B cell (primary cell): ENCODE data around the gene IL23A. TPM values are rescaled to one million over a fixed set of nuclear protein-coding genes. Genes with fewer than 3 reads are reported as not detected.

ENCODE experiments used
- ATAC-seq: fragments of 200-7000 bp; cut with Tn5 transposase; one replicate; pipeline ENCODE4 v1.10.0; 2021; ENCODE audit warnings: low read depth, mild to moderate bottlenecking, moderate number of reproducible peaks, moderate library complexity
- CTCF ChIA-PET: fragments of 350-600 bp; sonication (Branson Sonifier 250); formaldehyde crosslinking; loops from one replicate; lab custom pipeline; 2021; ENCODE audit warnings: antibody characterized with exemption, inconsistent platforms; lab: Charles Lee
- POLR2A ChIA-PET: fragments of 350-600 bp; sonication (Branson Sonifier 250); formaldehyde crosslinking; loops from one replicate; lab custom pipeline; 2021; ENCODE audit warnings: antibody characterized with exemption; lab: Charles Lee
- DNase-seq: peaks from one replicate; pipeline ENCODE4 v3.0.0; 2013
- H2AFZ ChIP-seq: 2 replicates; pipeline ENCODE4 v1.6.1; 2012; ENCODE audit warnings: mild to moderate bottlenecking, low read depth, low read length; ENCODE audit not compliant: insufficient read depth, poor library complexity, severe bottlenecking
- H3K27ac ChIP-seq, 2 donors: 1 replicate in 1 of 2; 2 replicates in 1 of 2; pipeline ENCODE4 v1.5.1; 2012 to 2013; ENCODE audit warnings: low read length in 2 of 2, mild to moderate bottlenecking in 2 of 2, moderate library complexity in 1 of 2
- H3K27me3 ChIP-seq, 4 experiments: fragments of 200-600 bp in 1 of 4; sonication (generic) in 1 of 4; replicated peaks in 1 of 4; 1 replicate in 2 of 4; 2 replicates in 2 of 4; pipeline versions ENCODE4 v1.6.1 to v1.7.0; 2013 to 2016; ENCODE audit warnings: low read length in 3 of 4, mild to moderate bottlenecking in 2 of 4, mixed read lengths in 1 of 4, moderate library complexity in 1 of 4; ENCODE audit not compliant: insufficient read depth in 4 of 4, control insufficient read depth in 3 of 4; ENCODE audit errors: control extremely low read depth in 1 of 4
- H3K36me3 ChIP-seq, 2 experiments: replicated peaks in 1 of 2; 1 replicate in 1 of 2; 2 replicates in 1 of 2; pipeline versions ENCODE4 v1.6.1 to v1.7.1; 2013; ENCODE audit warnings: low read length in 1 of 2; ENCODE audit not compliant: insufficient read depth in 2 of 2, control insufficient read depth in 1 of 2; ENCODE audit errors: control extremely low read depth in 1 of 2, extremely low read depth in 1 of 2
- H3K4me1 ChIP-seq, 2 donors: fragments of 200-600 bp in 1 of 2; sonication (generic) in 1 of 2; 1 replicate in 1 of 2; 2 replicates in 1 of 2; pipeline versions ENCODE4 v1.5.1 to v1.6.1; 2013 to 2017; ENCODE audit warnings: low read length in 2 of 2; ENCODE audit not compliant: control insufficient read depth in 2 of 2, insufficient read depth in 2 of 2
- H3K4me2 ChIP-seq: replicated peaks from 2 replicates; pipeline ENCODE3; 2012; ENCODE audit warnings: mild to moderate bottlenecking, low read depth, low read length; ENCODE audit not compliant: poor library complexity, severe bottlenecking
- H3K4me3 ChIP-seq, 5 experiments: fragments of 200-600 bp in 1 of 5; sonication (generic) in 1 of 5; 1 replicate in 3 of 5; 2 replicates in 2 of 5; pipeline versions ENCODE4 v1.5.1 to v1.7.0; 2011 to 2016; ENCODE audit warnings: low read length in 4 of 5, mild to moderate bottlenecking in 4 of 5, low read depth in 2 of 5, control low read depth in 1 of 5, moderate library complexity in 1 of 5; ENCODE audit not compliant: insufficient read depth in 1 of 5; ENCODE audit errors: control extremely low read depth in 1 of 5, extremely low read depth in 1 of 5
- H3K79me2 ChIP-seq: fragments of 200-600 bp; sonication (generic); one replicate; pipeline ENCODE4 v1.6.0; 2016; ENCODE audit warnings: low read length; ENCODE audit not compliant: control insufficient read depth, insufficient read depth
- H3K9ac ChIP-seq: fragments of 200-600 bp; sonication (generic); 2 replicates; pipeline ENCODE4 v1.6.1; 2017; ENCODE audit warnings: mild to moderate bottlenecking, low read length, moderate library complexity
- H3K9me3 ChIP-seq, 3 donors: one replicate each; pipeline versions ENCODE4 v1.6.1 to v1.7.1; 2013; ENCODE audit warnings: low read length in 2 of 3; ENCODE audit not compliant: control insufficient read depth in 2 of 3, insufficient read depth in 1 of 3; ENCODE audit errors: control extremely low read depth in 1 of 3
- H4K20me1 ChIP-seq: 2 replicates; pipeline ENCODE4 v1.6.0; 2012; ENCODE audit warnings: mild to moderate bottlenecking, low read length; ENCODE audit not compliant: insufficient read depth, control insufficient read depth, poor library complexity, severe bottlenecking
- H3K27ac Mint-ChIP-seq: one replicate; pipeline ENCODE4 v1.8.0; 2021; ENCODE audit warnings: mixed read lengths
- H3K27me3 Mint-ChIP-seq: one replicate; pipeline ENCODE4 v1.8.0; 2021; ENCODE audit warnings: mixed read lengths
- H3K4me1 Mint-ChIP-seq: one replicate; pipeline ENCODE4 v1.8.0; 2021; ENCODE audit warnings: mixed read lengths
- H3K4me3 Mint-ChIP-seq: one replicate; pipeline ENCODE4 v1.8.0; 2021; ENCODE audit warnings: mixed read lengths
- H3K9me3 Mint-ChIP-seq: one replicate; pipeline ENCODE4 v1.8.0; 2022; ENCODE audit warnings: mixed read lengths; ENCODE audit not compliant: insufficient read depth
- CTCF ChIP-seq: fragments of 200-600 bp; IDR thresholded peaks from one replicate; pipeline ENCODE4 v1.8.0; 2022; ENCODE audit warnings: antibody characterized with exemption, mild to moderate bottlenecking
- EZH2 ChIP-seq: IDR thresholded peaks from 2 replicates; pipeline ENCODE4 v1.6.1; 2012; ENCODE audit warnings: borderline replicate concordance, low read depth, mild to moderate bottlenecking, moderate library complexity, low read length; ENCODE audit not compliant: insufficient read depth, poor library complexity, severe bottlenecking
- WGBS: methylation state at CpG from one replicate; pipeline ENCODE4 v1.1.5; 2013; ENCODE audit warnings: missing lambda C conversion rate; ENCODE audit not compliant: insufficient coverage; 5-methylcytosine and 5-hydroxymethylcytosine counted together
- intact Hi-C: fragments of 100-400 bp; cut with micrococcal nuclease; formaldehyde crosslinking; loops from one replicate; pipeline ENCODE4 v1.10.0; 2022
- polyA plus RNA-seq: library from polyadenylated mRNA; depleted of rRNA; stranded (reverse); fragments of >200 nt; gene quantifications from 2 replicates; pipeline ENCODE4 v1.2.3, GENCODE V29; 2012
- total RNA-seq, 2 donors: library from RNA; stranded (reverse); fragments of 120-200 nt in 1 of 2; gene quantifications; 1 replicate in 1 of 2; 2 replicates in 1 of 2; pipeline versions ENCODE4 v1.2.3 to v1.2.4, GENCODE V29; 2013 to 2022

Gene IL23A
- total and polyA plus RNA-seq, 2 donors (not counting 1 experiment from before 2014, with no cell fraction given), result 20.5 to 32.6 TPM

GRCh38 chr12:56317675-56318074, 21.0 kb upstream of the IL23A start:
- Mint-ChIP-seq H3K4me1 (peaks cover 10% of the 10 kb centered on the region), H3K27ac (no peak overlapping the region), H3K4me3 (no peak overlapping the region), H3K27me3 (no peaks in the 10 kb centered on the region), H3K9me3 (no peaks in the 10 kb centered on the region)
- ChIA-PET CTCF (interaction anchor here (1.6 to 3.1 kb wide), 3 partner anchors 19 to 147 kb away, joined by 4 to 27 read pairs (median 6); partner anchors contain the start of genes IL23A and PAN2), POLR2A (no interaction called here)
- Histone ChIP-seq H3K27me3 (no peaks in the 10 kb centered on the region), H3K4me2 (no peak overlapping the region), H3K36me3 (peaks cover 6 to 23% of the 10 kb centered on the region in 2 experiments), H3K27ac (no peak overlapping the region), H4K20me1 (no peaks in the 10 kb centered on the region), H3K9me3 (no peaks in the 10 kb centered on the region), H3K4me3 (no peak overlapping the region), H3K4me1 (peaks cover 12 to 15% of the 10 kb centered on the region in 2 donors), H2AFZ (no peak overlapping the region), H3K9ac (no peak overlapping the region), H3K79me2 (peaks cover 17% of the 10 kb centered on the region)
- TF ChIP-seq CTCF, result no peak
- no peak for TF ChIP-seq EZH2
- WGBS, result 100% methylated on average over 2 of the region's 3 CpGs
- ATAC-seq, result no peak
- intact Hi-C loops, result loop anchor here (5.0 kb wide), 2 partner anchors 125 to 1205 kb away; partner anchors contain the start of genes DDIT3 and MBD6
- DNase-seq, result no peak

- no peak for DNase-seq
- H3K36me3 ChIP-seq, result peaks cover 10 to 54% of the 10 kb centered on the region in 2 experiments
Observed at GRCh38 chr12:56321027-56321426, 17.7 kb upstream of the IL23A start.

More at GRCh38 chr12:56321027-56321426, 17.7 kb upstream of the IL23A start:
- no peaks in the 10 kb centered on the region for H3K9me3 Mint-ChIP-seq
- no peak for ATAC-seq
- H3K4me3 Mint-ChIP-seq, result no peak overlapping the region
- H3K9me3 ChIP-seq, result no peaks in the 10 kb centered on the region
- H3K27ac Mint-ChIP-seq, result no peak overlapping the region
- no peak overlapping the region for H3K9ac ChIP-seq
- WGBS, result 100% methylated on average over 2 of the region's 2 CpGs
- H3K27me3 ChIP-seq, result no peaks in the 10 kb centered on the region
- peaks cover 3 to 5% of the 10 kb centered on the region in 2 donors for H3K4me1 ChIP-seq
- H4K20me1 ChIP-seq, result no peaks in the 10 kb centered on the region
- H3K4me3 ChIP-seq, result no peak overlapping the region
- no peaks in the 10 kb centered on the region for H3K79me2 ChIP-seq
- ChIA-PET CTCF (interaction anchor here (0.7 to 1.1 kb wide), 4 partner anchors 95 to 686 kb away, joined by 3 to 5 read pairs (median 4); no protein-coding TSS in a partner anchor), POLR2A (interaction anchor here (0.6 to 0.7 kb wide), 3 partner anchors 17 to 54 kb away, joined by 3 to 6 read pairs (median 5); partner anchors contain the start of gene IL23A)
- H3K27ac ChIP-seq, result no peak overlapping the region
- H2AFZ ChIP-seq, result no peak overlapping the region
- no peak overlapping the region for H3K4me2 ChIP-seq
- TF ChIP-seq CTCF, result no peak
- no peak for TF ChIP-seq EZH2
- H3K27me3 Mint-ChIP-seq, result no peaks in the 10 kb centered on the region
- intact Hi-C loops, result no loop called here
- no peaks in the 10 kb centered on the region for H3K4me1 Mint-ChIP-seq
